Measurements from ENCODE around the gene PRPSAP2.

- TF ChIP-seq, protein P1, sequence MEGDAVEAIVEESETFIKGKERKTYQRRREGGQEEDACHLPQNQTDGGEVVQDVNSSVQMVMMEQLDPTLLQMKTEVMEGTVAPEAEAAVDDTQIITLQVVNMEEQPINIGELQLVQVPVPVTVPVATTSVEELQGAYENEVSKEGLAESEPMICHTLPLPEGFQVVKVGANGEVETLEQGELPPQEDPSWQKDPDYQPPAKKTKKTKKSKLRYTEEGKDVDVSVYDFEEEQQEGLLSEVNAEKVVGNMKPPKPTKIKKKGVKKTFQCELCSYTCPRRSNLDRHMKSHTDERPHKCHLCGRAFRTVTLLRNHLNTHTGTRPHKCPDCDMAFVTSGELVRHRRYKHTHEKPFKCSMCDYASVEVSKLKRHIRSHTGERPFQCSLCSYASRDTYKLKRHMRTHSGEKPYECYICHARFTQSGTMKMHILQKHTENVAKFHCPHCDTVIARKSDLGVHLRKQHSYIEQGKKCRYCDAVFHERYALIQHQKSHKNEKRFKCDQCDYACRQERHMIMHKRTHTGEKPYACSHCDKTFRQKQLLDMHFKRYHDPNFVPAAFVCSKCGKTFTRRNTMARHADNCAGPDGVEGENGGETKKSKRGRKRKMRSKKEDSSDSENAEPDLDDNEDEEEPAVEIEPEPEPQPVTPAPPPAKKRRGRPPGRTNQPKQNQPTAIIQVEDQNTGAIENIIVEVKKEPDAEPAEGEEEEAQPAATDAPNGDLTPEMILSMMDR (IDR thresholded peaks at IDR 0.05) = no peak
- TF ChIP-seq POLR2A (IDR thresholded peaks at IDR 0.05) = no peak
These were observed 80.2 kb downstream of the PRPSAP2 start for GRCh38 chr17:18937981-18938691.

Measured in adrenal gland (tissue), 5 donors.